ENCODE measurements around the gene EFCAB6.

The EFCAB6 gene

GRCh38 chr22:43516386-43516785 is 295.7 kb downstream of the EFCAB6 start:
- Histone ChIP-seq H3K9me2 (replicated peaks; ENCODE audit: low read depth, low read length) (no peaks in the 10 kb centered on the region), H3F3A (ENCODE audit: low read depth) (no peaks in the 10 kb centered on the region), H3K9ac (ENCODE audit: low read depth, low read length, poor library complexity, severe bottlenecking) (no peak overlapping the region), H3K27me3 (ENCODE audit: insufficient read depth, low read length, poor library complexity, severe bottlenecking) (no peaks in the 10 kb centered on the region), H3K9me3 (ENCODE audit: insufficient read depth, low read depth, low read length) (no peaks in the 10 kb centered on the region), H3K4me2 (ENCODE audit: low read depth, low read length, poor library complexity, severe bottlenecking) (no peak overlapping the region), H3K4me1 (ENCODE audit: insufficient read depth, low read length, poor library complexity, severe bottlenecking) (no peaks in the 10 kb centered on the region), H4K20me1 (ENCODE audit: insufficient read depth, low read length, poor library complexity, severe bottlenecking) (no peaks in the 10 kb centered on the region), H3K4me3 (ENCODE audit: low read length, poor library complexity, severe bottlenecking) (no peak overlapping the region), H3K36me3 (ENCODE audit: insufficient read depth, low read length) (no peaks in the 10 kb centered on the region), H2AFZ (ENCODE audit: low read length) (no peak overlapping the region), H3K79me2 (ENCODE audit: insufficient read depth, low read length) (no peaks in the 10 kb centered on the region)
- TF ChIP-seq EZH2phosphoT487 (IDR thresholded peaks at IDR 0.05; ENCODE audit: borderline replicate concordance) (no peak), CTCF (conservative IDR thresholded peaks at IDR 0.05; ENCODE audit: low read length) (no peak)

- no peak overlapping the region for H2AFZ ChIP-seq (ENCODE audit: low read length)
- H3K9me2 ChIP-seq (replicated peaks; ENCODE audit: low read depth, low read length) = no peaks in the 10 kb centered on the region
- no peaks in the 10 kb centered on the region for H3K9me3 ChIP-seq (ENCODE audit: insufficient read depth, low read depth, low read length)
- H3K9ac ChIP-seq (ENCODE audit: low read depth, low read length, poor library complexity, severe bottlenecking) = no peak overlapping the region
- no peaks in the 10 kb centered on the region for H3K27me3 ChIP-seq (ENCODE audit: insufficient read depth, low read length, poor library complexity, severe bottlenecking)
- H3K79me2 ChIP-seq (ENCODE audit: insufficient read depth, low read length) = no peaks in the 10 kb centered on the region
- no peaks in the 10 kb centered on the region for H3F3A ChIP-seq (ENCODE audit: low read depth)
- no peaks in the 10 kb centered on the region for H3K4me1 ChIP-seq (ENCODE audit: insufficient read depth, low read length, poor library complexity, severe bottlenecking)
- H3K4me2 ChIP-seq (ENCODE audit: low read depth, low read length, poor library complexity, severe bottlenecking) = no peak overlapping the region
- no peaks in the 10 kb centered on the region for H4K20me1 ChIP-seq (ENCODE audit: insufficient read depth, low read length, poor library complexity, severe bottlenecking)
- H3K36me3 ChIP-seq (ENCODE audit: insufficient read depth, low read length) = no peaks in the 10 kb centered on the region
- TF ChIP-seq EZH2phosphoT487 (IDR thresholded peaks at IDR 0.05; ENCODE audit: borderline replicate concordance) (no peak), CTCF (conservative IDR thresholded peaks at IDR 0.05; ENCODE audit: low read length) (no peak)
- no peak overlapping the region for H3K4me3 ChIP-seq (ENCODE audit: low read length, poor library complexity, severe bottlenecking)
Observed at GRCh38 chr22:43515902-43516301, 296.2 kb downstream of the EFCAB6 start.

- no peak overlapping the region for H3K4me3 ChIP-seq (ENCODE audit: low read length, poor library complexity, severe bottlenecking)
- no peak overlapping the region for H2AFZ ChIP-seq (ENCODE audit: low read length)
- H3K9ac ChIP-seq (ENCODE audit: low read depth, low read length, poor library complexity, severe bottlenecking) = no peak overlapping the region
- no peaks in the 10 kb centered on the region for H3K9me3 ChIP-seq (ENCODE audit: insufficient read depth, low read depth, low read length)
- no peaks in the 10 kb centered on the region for H3K9me2 ChIP-seq (replicated peaks; ENCODE audit: low read depth, low read length)
- H3K36me3 ChIP-seq (ENCODE audit: insufficient read depth, low read length) = no peaks in the 10 kb centered on the region
- H3K4me2 ChIP-seq (ENCODE audit: low read depth, low read length, poor library complexity, severe bottlenecking) = no peak overlapping the region
- no peaks in the 10 kb centered on the region for H3K79me2 ChIP-seq (ENCODE audit: insufficient read depth, low read length)
- no peaks in the 10 kb centered on the region for H3F3A ChIP-seq (ENCODE audit: low read depth)
- no peaks in the 10 kb centered on the region for H3K4me1 ChIP-seq (ENCODE audit: insufficient read depth, low read length, poor library complexity, severe bottlenecking)
- no peaks in the 10 kb centered on the region for H3K27me3 ChIP-seq (ENCODE audit: insufficient read depth, low read length, poor library complexity, severe bottlenecking)
- H4K20me1 ChIP-seq (ENCODE audit: insufficient read depth, low read length, poor library complexity, severe bottlenecking) = no peaks in the 10 kb centered on the region
- no peak for TF ChIP-seq CTCF (conservative IDR thresholded peaks at IDR 0.05; ENCODE audit: low read length)
- no peak for TF ChIP-seq EZH2phosphoT487 (IDR thresholded peaks at IDR 0.05; ENCODE audit: borderline replicate concordance)
Observed at GRCh38 chr22:43515411-43515810, 296.7 kb downstream of the EFCAB6 start.
